PC-3 (cell line): ENCODE results near the gene FNBP1L. TPM values are rescaled to one million over a fixed set of nuclear protein-coding genes. Genes with fewer than 3 reads are reported as not detected.

Source experiments
- ATAC-seq: fragments of 200-7000 bp; cut with Tn5 transposase; 2 replicates; pipeline ENCODE4 v1.9.1; 2020; ENCODE audit warnings: mild to moderate bottlenecking, moderate library complexity
- BruUV-seq: library from RNA; stranded (reverse); fragments of 400-500 nt; replicated peaks from 2 replicates; lab custom pipeline; 2021; lab: Mats Ljungman, UMichigan
- CTCF ChIA-PET: fragments of 300-600 bp; sonication (Branson Sonifier 250); formaldehyde crosslinking; loops from one replicate; lab custom pipeline; 2022; ENCODE audit warnings: antibody characterized with exemption; lab: Charles Lee
- POLR2A ChIA-PET: fragments of 300-600 bp; sonication (Branson Sonifier 250); formaldehyde crosslinking; loops from one replicate; lab custom pipeline; 2022; ENCODE audit warnings: antibody characterized with exemption; ENCODE audit not compliant: unreplicated experiment; lab: Charles Lee
- DNase-seq: peaks from one replicate; pipeline ENCODE4 v3.0.0-alpha.2; 2015
- H2AFZ ChIP-seq: fragments of 300-600 bp; sonication (generic); 2 replicates; pipeline ENCODE4 v1.6.0; 2016; ENCODE audit warnings: antibody characterized with exemption, low read length
- H3F3A ChIP-seq: fragments of 300-600 bp; sonication (generic); one replicate; pipeline ENCODE4 v1.6.0; 2017; ENCODE audit warnings: antibody characterized with exemption, low read length, control low read depth, mild to moderate bottlenecking; ENCODE audit not compliant: unreplicated experiment
- H3K27ac ChIP-seq: fragments of 300-600 bp; sonication (generic); 2 replicates; pipeline ENCODE4 v1.5.1; 2016; ENCODE audit warnings: mild to moderate bottlenecking, low read length
- H3K27me3 ChIP-seq: fragments of 300-600 bp; sonication (generic); 2 replicates; pipeline ENCODE4 v1.6.1; 2016; ENCODE audit warnings: low read length, mixed read lengths
- H3K36me3 ChIP-seq: fragments of 300-600 bp; sonication (generic); 2 replicates; pipeline ENCODE4 v1.6.1; 2016; ENCODE audit warnings: low read depth, mixed run types, low read length, mixed read lengths
- H3K4me1 ChIP-seq: fragments of 300-600 bp; sonication (generic); 2 replicates; pipeline ENCODE4 v1.5.1; 2016; ENCODE audit warnings: low read length; ENCODE audit not compliant: insufficient read depth
- H3K4me2 ChIP-seq: fragments of 300-600 bp; sonication (generic); 2 replicates; pipeline ENCODE4 v1.6.0; 2016; ENCODE audit warnings: low read length
- H3K4me3 ChIP-seq: fragments of 300-600 bp; sonication (generic); 2 replicates; pipeline ENCODE4 v1.5.1; 2016; ENCODE audit warnings: mild to moderate bottlenecking, low read length, mixed read lengths
- H3K79me2 ChIP-seq: fragments of 300-600 bp; sonication (generic); 2 replicates; pipeline ENCODE4 v1.6.1; 2017; ENCODE audit warnings: low read length, mixed read lengths
- H3K9ac ChIP-seq: fragments of 300-600 bp; sonication (generic); 2 replicates; pipeline ENCODE4 v1.6.0; 2016; ENCODE audit warnings: mild to moderate bottlenecking, low read length
- H3K9me2 ChIP-seq: fragments of 300-600 bp; sonication (generic); replicated peaks from 2 replicates; pipeline ENCODE4 v1.6.1; 2016; ENCODE audit warnings: mixed run types, low read length, mixed read lengths
- H3K9me3 ChIP-seq: fragments of 300-600 bp; sonication (generic); 2 replicates; pipeline ENCODE4 v1.6.1; 2016; ENCODE audit warnings: low read length, mixed read lengths
- H4K20me1 ChIP-seq: fragments of 300-600 bp; sonication (generic); 2 replicates; pipeline ENCODE4 v1.6.1; 2016; ENCODE audit warnings: low read length, mixed read lengths
- CTCF ChIP-seq: fragments of 300-600 bp; sonication (generic); conservative IDR thresholded peaks from 2 replicates; pipeline ENCODE4 v1.5.1; 2017; ENCODE audit warnings: antibody characterized with exemption, low read depth, mild to moderate bottlenecking, low read length
- EZH2 ChIP-seq: fragments of 300-600 bp; sonication (generic); IDR thresholded peaks from one replicate; pipeline ENCODE4 v1.6.1; 2017; ENCODE audit warnings: antibody characterized with exemption, mild to moderate bottlenecking, low read length; ENCODE audit not compliant: unreplicated experiment
- EZH2phosphoT487 ChIP-seq: fragments of 300-600 bp; sonication (generic); IDR thresholded peaks from 2 replicates; pipeline ENCODE4 v1.6.1; 2018; ENCODE audit warnings: mild to moderate bottlenecking, antibody characterized with exemption, low read length, borderline replicate concordance
- intact Hi-C: fragments of 100-400 bp; cut with micrococcal nuclease; formaldehyde crosslinking; loops from 2 replicates; pipeline ENCODE4 v1.9.0; 2023
- total RNA-seq: library from RNA; depleted of rRNA; stranded (reverse); fragments of >200 nt; gene quantifications from 2 replicates; pipeline ENCODE4 v1.2.3, GENCODE V29; 2014

The FNBP1L gene
- total RNA-seq, 1 experiment from 2014 or later, result 28.3 TPM

- Histone ChIP-seq H3K4me3 (no peak overlapping the region), H3K27ac (no peak overlapping the region), H3K79me2 (peaks cover 9% of the 10 kb centered on the region; the same call in 1 of the 2 replicates), H4K20me1 (peaks cover 11% of the 10 kb centered on the region; the same call in 1 of the 2 replicates), H3F3A (peaks cover 14% of the 10 kb centered on the region), H3K9me2 (no peaks in the 10 kb centered on the region), H2AFZ (no peak overlapping the region), H3K9me3 (no peaks in the 10 kb centered on the region), H3K36me3 (no peaks in the 10 kb centered on the region), H3K4me2 (no peak overlapping the region), H3K27me3 (no peaks in the 10 kb centered on the region), H3K4me1 (peaks cover 22% of the 10 kb centered on the region), H3K9ac (no peak overlapping the region)
- no peak for TF ChIP-seq CTCF
- TF ChIP-seq EZH2, result no peak
- no peak for TF ChIP-seq EZH2phosphoT487
- DNase-seq, result no peak
- BruUV-seq, result no TSS peak
- CTCF ChIA-PET, result no interaction called here
- POLR2A ChIA-PET, result no interaction called here
- ATAC-seq, result no peak
- intact Hi-C loops, result no loop called here
Measured at GRCh38 chr1:93522721-93523120, 74.8 kb downstream of the FNBP1L start.

GRCh38 chr1:93525431-93525830 is 77.5 kb downstream of the FNBP1L start:
- DNase-seq, result no peak
- no peaks in the 10 kb centered on the region for H3F3A ChIP-seq

More at GRCh38 chr1:93525431-93525830, 77.5 kb downstream of the FNBP1L start:
- Histone ChIP-seq H3K27me3 (no peaks in the 10 kb centered on the region), H3K9me3 (no peaks in the 10 kb centered on the region), H3K27ac (no peak overlapping the region), H3K4me1 (no peaks in the 10 kb centered on the region), H2AFZ (no peak overlapping the region), H3K9me2 (no peaks in the 10 kb centered on the region), H3K36me3 (no peaks in the 10 kb centered on the region), H3K79me2 (peaks cover 2% of the 10 kb centered on the region; the same call in 1 of the 2 replicates), H4K20me1 (no peaks in the 10 kb centered on the region), H3K4me3 (no peak overlapping the region), H3K4me2 (no peak overlapping the region), H3K9ac (no peak overlapping the region)
- no peak for ATAC-seq
- ChIA-PET POLR2A (no interaction called here), CTCF (no interaction called here)
- TF ChIP-seq EZH2, result no peak
- no peak for TF ChIP-seq EZH2phosphoT487
- no peak for TF ChIP-seq CTCF
- intact Hi-C loops, result no loop called here
- BruUV-seq, result no TSS peak
